Gastroesophageal sphincter (tissue), 3 donors: ENCODE data around the gene SOAT1.
A peak's percentile ranks its signal among the peaks of the same experiment; 100 is the strongest.

Experiments used
- POLR2A ChIP-seq, 2 donors: fragments of 450-650 bp; IDR thresholded peaks; one replicate each; pipeline ENCODE4 v1.6.1; 2017; ENCODE audit warnings: antibody characterized with exemption in 2 of 2, mild to moderate bottlenecking in 2 of 2, moderate library complexity in 1 of 2
- POLR2AphosphoS5 ChIP-seq: sonication (generic); formaldehyde crosslinking; IDR thresholded peaks from one replicate; pipeline ENCODE4 v1.6.1; 2017; ENCODE audit warnings: antibody characterized with exemption
- TF ChIP-seq, protein P1 (sequence below), 4 experiments: fragments of 200-600 bp in 2 of 4; fragments of 450-650 bp in 2 of 4; sonication (generic) in 1 of 4; IDR thresholded peaks; one replicate each; pipeline ENCODE4 v1.5.1; 2017 to 2019; ENCODE audit warnings: antibody characterized with exemption in 4 of 4, mild to moderate bottlenecking in 2 of 4, moderate library complexity in 2 of 4

DNA sequence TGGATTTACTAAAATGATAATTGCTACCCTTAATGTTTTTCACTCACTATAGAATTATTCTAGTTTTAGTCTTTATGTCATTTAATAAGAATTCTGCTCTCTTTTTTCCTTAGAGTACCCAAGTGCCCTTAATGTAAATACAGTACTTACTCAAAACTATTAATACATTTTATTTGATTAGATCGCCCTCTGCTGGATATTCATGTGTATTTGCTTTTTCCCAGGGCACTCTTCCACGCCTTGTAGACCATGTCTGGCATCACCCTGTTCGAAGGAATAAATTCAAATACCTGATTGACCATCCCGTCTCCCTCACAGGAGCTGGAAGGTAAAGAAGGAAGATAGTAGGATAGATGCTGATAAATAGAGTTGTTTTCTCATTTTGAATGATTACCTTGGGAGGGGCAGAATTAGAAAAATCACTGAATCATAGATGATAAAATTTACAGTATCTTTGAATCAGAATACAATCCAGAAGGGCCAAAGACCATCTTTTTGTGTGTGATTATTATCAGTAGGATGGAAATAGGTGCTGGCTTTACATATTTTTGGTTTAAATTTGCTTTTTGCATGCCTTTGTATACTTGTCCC is 76.2 kb downstream of the SOAT1 start:
- no peak for TF ChIP-seq POLR2A (IDR thresholded peaks at IDR 0.05)
- TF ChIP-seq, protein P1, sequence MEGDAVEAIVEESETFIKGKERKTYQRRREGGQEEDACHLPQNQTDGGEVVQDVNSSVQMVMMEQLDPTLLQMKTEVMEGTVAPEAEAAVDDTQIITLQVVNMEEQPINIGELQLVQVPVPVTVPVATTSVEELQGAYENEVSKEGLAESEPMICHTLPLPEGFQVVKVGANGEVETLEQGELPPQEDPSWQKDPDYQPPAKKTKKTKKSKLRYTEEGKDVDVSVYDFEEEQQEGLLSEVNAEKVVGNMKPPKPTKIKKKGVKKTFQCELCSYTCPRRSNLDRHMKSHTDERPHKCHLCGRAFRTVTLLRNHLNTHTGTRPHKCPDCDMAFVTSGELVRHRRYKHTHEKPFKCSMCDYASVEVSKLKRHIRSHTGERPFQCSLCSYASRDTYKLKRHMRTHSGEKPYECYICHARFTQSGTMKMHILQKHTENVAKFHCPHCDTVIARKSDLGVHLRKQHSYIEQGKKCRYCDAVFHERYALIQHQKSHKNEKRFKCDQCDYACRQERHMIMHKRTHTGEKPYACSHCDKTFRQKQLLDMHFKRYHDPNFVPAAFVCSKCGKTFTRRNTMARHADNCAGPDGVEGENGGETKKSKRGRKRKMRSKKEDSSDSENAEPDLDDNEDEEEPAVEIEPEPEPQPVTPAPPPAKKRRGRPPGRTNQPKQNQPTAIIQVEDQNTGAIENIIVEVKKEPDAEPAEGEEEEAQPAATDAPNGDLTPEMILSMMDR (IDR thresholded peaks at IDR 0.05): peak; percentile 63 to 78 (median 74)
- no peak for TF ChIP-seq POLR2AphosphoS5
